Colonic mucosa (tissue), 4 donors: Measurements from ENCODE around the gene HTR6. TPM values are rescaled to one million over a fixed set of nuclear protein-coding genes. Genes with fewer than 3 reads are reported as not detected.
A peak's percentile ranks its signal among the peaks of the same experiment; 100 is the strongest.

ENCODE experiments used
- DNase-seq: peaks from one replicate; pipeline ENCODE4 v3.0.0-alpha.2; 2020
- H3K27ac ChIP-seq: fragments of 200-600 bp; one replicate; pipeline ENCODE4 v1.8.0; 2021
- H3K27me3 ChIP-seq: fragments of 200-600 bp; one replicate; pipeline ENCODE4 v1.8.0; 2021
- H3K36me3 ChIP-seq: fragments of 200-600 bp; one replicate; pipeline ENCODE4 v1.8.0; 2021
- H3K4me1 ChIP-seq: fragments of 200-600 bp; one replicate; pipeline ENCODE4 v1.8.0; 2021; ENCODE audit warnings: mild to moderate bottlenecking
- H3K4me3 ChIP-seq: fragments of 200-600 bp; one replicate; pipeline ENCODE4 v1.8.0; 2021
- H3K9ac ChIP-seq, 2 donors: one replicate each; pipeline ENCODE4 v1.7.0; 2013; ENCODE audit warnings: control low read depth in 2 of 2, low read depth in 2 of 2, low read length in 2 of 2
- H3K9me3 ChIP-seq: fragments of 200-600 bp; one replicate; pipeline ENCODE4 v1.8.0; 2021
- intact Hi-C: fragments of 100-400 bp; cut with DNase I; formaldehyde crosslinking; loops from one replicate; pipeline ENCODE4 v1.14.1; 2022
- total RNA-seq, 2 donors: library from RNA; stranded (reverse); fragmentation: NEBNext Ultra II Directional in 1 of 2; extraction: Animal tissue kit (Norgen Biotek cat#: 25700) in 1 of 2; gene quantifications; one replicate each; pipeline ENCODE4 v1.2.1, GENCODE V29; 2021
- TF ChIP-seq, protein P1 (sequence below): fragments of 200-600 bp; IDR thresholded peaks from one replicate; pipeline ENCODE4 v1.8.0; 2022; ENCODE audit warnings: antibody characterized with exemption, mild to moderate bottlenecking
- donor health status: healthy.
- donor health status: DM: no; HTN: no; CAD: no.
- donor health status: DM: no; HTN: no; CAD: no.

HTR6 gene
- total RNA-seq, 2 donors from 2014 or later = not detected

GRCh38 chr1:19670787-19671186 lies 6.1 kb downstream of the HTR6 start:
- no peaks in the 10 kb centered on the region for H3K4me1 ChIP-seq
- peaks cover 8% of the 10 kb centered on the region for H3K27me3 ChIP-seq
- TF ChIP-seq, protein P1, sequence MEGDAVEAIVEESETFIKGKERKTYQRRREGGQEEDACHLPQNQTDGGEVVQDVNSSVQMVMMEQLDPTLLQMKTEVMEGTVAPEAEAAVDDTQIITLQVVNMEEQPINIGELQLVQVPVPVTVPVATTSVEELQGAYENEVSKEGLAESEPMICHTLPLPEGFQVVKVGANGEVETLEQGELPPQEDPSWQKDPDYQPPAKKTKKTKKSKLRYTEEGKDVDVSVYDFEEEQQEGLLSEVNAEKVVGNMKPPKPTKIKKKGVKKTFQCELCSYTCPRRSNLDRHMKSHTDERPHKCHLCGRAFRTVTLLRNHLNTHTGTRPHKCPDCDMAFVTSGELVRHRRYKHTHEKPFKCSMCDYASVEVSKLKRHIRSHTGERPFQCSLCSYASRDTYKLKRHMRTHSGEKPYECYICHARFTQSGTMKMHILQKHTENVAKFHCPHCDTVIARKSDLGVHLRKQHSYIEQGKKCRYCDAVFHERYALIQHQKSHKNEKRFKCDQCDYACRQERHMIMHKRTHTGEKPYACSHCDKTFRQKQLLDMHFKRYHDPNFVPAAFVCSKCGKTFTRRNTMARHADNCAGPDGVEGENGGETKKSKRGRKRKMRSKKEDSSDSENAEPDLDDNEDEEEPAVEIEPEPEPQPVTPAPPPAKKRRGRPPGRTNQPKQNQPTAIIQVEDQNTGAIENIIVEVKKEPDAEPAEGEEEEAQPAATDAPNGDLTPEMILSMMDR = no peak

GRCh38 chr1:19672237-19672636 lies 7.6 kb downstream of the HTR6 start:
- Histone ChIP-seq H3K27ac (no peak overlapping the region), H3K4me3 (no peak overlapping the region), H3K9me3 (no peaks in the 10 kb centered on the region), H3K36me3 (no peaks in the 10 kb centered on the region), H3K9ac (no peak overlapping the region), H3K4me1 (no peaks in the 10 kb centered on the region), H3K27me3 (no peaks in the 10 kb centered on the region)
- TF ChIP-seq, protein P1 = no peak
- intact Hi-C loops = no loop called here
- no peak for DNase-seq

More at GRCh38 chr1:19670787-19671186, 6.1 kb downstream of the HTR6 start:
- Histone ChIP-seq H3K9ac (no peak overlapping the region), H3K36me3 (no peaks in the 10 kb centered on the region), H3K4me3 (no peak overlapping the region), H3K9me3 (no peaks in the 10 kb centered on the region), H3K27ac (no peak overlapping the region)
- intact Hi-C loops = no loop called here
- no peak for DNase-seq

DNA sequence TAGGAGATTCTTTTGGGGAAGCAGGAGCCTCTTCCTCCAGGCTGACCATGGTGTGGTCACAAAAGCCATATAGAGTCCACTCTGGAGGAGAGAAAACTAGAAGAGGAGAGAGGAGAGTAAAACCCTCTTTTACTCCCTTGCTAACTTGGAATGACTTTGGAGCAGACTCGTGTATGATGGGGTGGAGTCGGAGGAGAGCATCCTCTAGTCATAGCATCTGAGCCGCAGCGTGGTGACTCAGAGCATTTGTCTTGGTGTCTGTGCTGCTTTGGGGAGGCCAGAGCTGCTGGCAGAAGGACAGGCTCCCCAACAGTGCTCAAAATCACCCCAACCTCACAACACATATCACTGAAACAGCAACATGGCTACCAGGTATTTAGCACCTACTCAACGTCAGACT lies 11.1 kb downstream of the HTR6 start:
- Histone ChIP-seq H3K4me3 (no peak overlapping the region), H3K27me3 (no peaks in the 10 kb centered on the region), H3K36me3 (no peaks in the 10 kb centered on the region), H3K27ac (no peak overlapping the region), H3K9me3 (no peaks in the 10 kb centered on the region), H3K4me1 (no peaks in the 10 kb centered on the region), H3K9ac (no peak overlapping the region)
- TF ChIP-seq, protein P1 = no peak
- intact Hi-C loops = no loop called here
- no peak for DNase-seq

- Histone ChIP-seq H3K27ac (no peak overlapping the region), H3K36me3 (no peaks in the 10 kb centered on the region), H3K4me3 (no peak overlapping the region), H3K9ac (no peak overlapping the region), H3K9me3 (no peaks in the 10 kb centered on the region), H3K27me3 (no peaks in the 10 kb centered on the region), H3K4me1 (no peaks in the 10 kb centered on the region)
- TF ChIP-seq, protein P1 = no peak
- intact Hi-C loops = no loop called here
- DNase-seq = peak; percentile 49
Observed at GRCh38 chr1:19676438-19676922, 11.8 kb downstream of the HTR6 start.

DNA sequence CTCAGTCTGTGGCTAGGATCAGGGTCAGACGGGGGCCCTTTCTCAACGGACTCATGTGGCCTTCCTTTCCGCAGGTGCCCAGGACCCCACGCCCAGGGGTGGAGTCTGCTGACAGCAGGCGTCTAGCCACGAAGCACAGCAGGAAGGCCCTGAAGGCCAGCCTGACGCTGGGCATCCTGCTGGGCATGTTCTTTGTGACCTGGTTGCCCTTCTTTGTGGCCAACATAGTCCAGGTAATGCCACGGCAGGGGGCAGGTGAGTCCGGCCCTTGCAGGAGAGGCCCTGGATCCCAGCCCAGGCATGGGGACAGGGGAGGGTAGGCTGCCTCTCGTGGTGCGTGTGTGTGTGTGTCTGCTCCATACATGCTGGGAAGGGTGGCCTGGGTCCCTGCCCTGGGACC lies 13.8 kb downstream of the HTR6 start:
- no peaks in the 10 kb centered on the region for H3K36me3 ChIP-seq
- H3K27ac ChIP-seq = no peak overlapping the region
- H3K9me3 ChIP-seq = no peaks in the 10 kb centered on the region
- H3K4me1 ChIP-seq = no peaks in the 10 kb centered on the region
- no peak overlapping the region for H3K9ac ChIP-seq
- no peak for DNase-seq
- TF ChIP-seq, protein P1 = no peak
- H3K27me3 ChIP-seq = no peaks in the 10 kb centered on the region
- intact Hi-C loops = no loop called here
- H3K4me3 ChIP-seq = no peak overlapping the region
